GM12874 (cell line): ENCODE data around the gene BACH2.

ENCODE experiments used
- TF ChIP-seq, protein P1 (sequence below): IDR thresholded peaks from 2 replicates; pipeline ENCODE4 v1.5.1; 2011; ENCODE audit warnings: low read depth, mild to moderate bottlenecking, control low read depth, low read length, moderate library complexity; ENCODE audit not compliant: insufficient read depth

BACH2 gene

DNA sequence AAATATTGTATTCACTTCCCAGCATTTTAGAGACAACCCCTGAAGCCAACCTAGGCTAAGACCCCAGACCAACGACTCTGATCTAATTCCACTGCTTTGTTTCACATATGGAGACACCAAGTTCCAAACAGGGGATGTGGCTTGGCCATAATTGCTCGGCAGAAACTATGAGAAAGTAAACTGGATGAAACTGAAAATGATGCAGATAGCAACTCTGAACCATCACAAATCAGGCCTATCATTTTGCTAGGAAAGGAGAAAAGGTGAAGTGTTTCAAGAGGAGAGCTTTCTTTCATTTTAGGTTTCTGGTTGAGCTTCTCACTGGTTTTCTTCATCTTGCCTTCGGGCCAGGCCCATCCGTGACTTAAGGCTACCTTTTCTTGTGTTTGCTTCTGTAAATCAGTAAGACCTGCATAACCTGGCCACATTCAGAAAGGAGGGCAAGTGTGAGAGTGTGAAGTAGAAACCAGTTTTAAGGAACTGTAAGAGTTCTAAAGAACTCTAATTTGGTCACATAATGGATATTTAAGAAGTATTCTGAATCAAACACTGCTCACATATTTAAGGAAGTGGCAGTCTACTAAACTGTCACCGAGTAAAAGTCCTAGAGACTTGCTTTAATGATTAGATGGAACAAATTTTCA is 105.8 kb downstream of the BACH2 start:
- TF ChIP-seq, protein P1, sequence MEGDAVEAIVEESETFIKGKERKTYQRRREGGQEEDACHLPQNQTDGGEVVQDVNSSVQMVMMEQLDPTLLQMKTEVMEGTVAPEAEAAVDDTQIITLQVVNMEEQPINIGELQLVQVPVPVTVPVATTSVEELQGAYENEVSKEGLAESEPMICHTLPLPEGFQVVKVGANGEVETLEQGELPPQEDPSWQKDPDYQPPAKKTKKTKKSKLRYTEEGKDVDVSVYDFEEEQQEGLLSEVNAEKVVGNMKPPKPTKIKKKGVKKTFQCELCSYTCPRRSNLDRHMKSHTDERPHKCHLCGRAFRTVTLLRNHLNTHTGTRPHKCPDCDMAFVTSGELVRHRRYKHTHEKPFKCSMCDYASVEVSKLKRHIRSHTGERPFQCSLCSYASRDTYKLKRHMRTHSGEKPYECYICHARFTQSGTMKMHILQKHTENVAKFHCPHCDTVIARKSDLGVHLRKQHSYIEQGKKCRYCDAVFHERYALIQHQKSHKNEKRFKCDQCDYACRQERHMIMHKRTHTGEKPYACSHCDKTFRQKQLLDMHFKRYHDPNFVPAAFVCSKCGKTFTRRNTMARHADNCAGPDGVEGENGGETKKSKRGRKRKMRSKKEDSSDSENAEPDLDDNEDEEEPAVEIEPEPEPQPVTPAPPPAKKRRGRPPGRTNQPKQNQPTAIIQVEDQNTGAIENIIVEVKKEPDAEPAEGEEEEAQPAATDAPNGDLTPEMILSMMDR = no peak

DNA sequence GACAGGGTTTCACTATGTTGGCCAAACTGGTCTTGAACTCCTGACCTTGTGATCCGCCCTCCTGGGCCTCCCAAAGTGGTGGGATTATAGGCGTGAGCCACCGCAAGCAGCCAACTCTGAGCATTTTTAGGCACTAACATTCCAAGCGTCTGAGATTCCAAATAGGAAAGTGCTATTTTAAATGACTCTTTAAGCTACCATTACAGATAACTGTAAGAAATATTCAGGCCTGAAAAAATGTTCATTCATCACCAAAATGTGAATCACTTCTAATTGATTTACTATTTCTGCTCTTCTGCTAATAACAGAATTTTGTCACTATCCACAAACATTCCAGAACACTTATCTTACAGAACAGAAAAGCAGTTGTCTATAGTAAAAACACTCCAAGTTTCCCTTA is 106.5 kb downstream of the BACH2 start:
- TF ChIP-seq, protein P1 = no peak

DNA sequence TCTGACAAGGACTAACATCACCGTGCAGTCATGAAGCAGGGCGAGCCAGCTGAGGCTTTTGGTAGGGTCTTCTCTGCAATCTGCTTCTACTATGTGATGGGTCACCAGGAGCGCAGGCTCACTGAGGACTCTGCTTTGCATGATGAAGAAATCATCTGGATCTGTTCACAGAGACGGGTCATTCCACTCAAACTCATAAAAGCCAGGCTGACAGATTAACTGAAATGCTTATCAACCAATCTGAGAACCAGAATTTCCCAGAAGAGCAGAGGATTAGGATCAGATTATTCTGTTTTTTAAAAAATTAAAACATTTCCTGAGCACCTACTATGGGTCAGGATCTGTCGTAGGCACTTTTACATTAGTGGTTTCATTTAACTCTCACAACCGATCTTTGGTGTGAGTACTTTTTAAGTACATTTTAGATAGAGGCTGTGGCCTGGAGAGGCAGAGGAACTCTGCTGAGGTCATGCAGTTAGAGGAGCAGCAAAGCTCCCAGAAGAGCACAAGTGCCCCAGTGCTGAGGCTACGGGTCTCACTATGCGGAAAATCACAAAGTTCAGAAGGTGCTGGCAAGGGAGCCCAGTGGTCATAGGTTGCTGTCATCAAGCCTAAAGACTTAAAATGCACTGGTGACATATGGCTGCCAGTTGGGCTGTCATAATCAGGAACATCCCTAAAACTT is 109.1 kb downstream of the BACH2 start:
- TF ChIP-seq, protein P1 = no peak

DNA sequence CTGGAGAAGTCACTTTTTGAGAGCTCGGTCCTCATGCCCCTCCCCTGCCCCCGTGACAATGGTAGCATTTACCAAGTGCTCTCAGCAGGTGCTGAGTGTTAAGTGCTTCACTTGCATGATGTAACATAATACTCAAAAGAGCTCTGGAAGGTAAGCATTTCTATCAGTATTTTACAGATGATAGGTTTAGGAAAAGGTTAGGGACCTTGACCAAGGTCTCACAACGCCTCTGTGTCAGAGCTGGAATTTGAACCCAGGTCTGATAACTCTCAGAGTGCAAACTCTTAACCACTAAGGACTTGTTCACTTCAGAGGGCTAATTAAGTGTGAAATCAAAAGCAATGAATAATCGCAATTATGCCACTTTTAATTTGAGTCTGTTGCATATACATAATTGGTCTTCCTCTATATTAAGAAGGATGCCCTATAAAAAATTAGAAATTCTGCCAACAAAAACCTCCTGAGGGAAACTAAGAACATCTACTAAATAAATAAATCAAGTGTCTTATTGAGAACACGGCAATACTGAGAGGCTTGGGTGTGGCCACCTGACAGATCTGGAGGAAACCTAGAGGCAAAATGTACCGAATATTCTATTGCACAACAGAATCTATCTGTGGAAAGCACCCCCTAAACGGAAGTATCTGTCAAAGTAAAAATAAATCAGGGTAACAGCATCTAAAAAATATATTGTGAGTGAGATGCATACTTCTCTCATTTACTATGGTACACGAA is 109.8 kb downstream of the BACH2 start:
- TF ChIP-seq, protein P1 = no peak

DNA sequence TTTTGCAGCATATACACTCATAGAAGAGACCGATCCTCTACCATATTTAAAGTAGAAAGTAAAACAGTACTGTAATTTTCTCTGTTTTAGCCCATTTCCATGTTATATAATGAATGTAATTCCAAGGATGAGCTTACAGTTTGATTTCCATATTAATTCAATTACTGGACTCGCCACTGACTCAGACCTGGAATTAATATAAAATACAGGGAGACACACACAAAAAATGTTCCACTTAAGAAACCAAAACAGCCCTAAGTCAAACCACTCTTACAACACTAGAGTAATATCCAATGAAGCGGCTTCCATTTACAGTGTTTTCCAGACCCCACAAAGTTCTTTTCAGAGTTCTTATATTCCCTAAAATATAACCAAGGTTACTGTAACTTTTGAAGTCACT is 110.6 kb downstream of the BACH2 start:
- TF ChIP-seq, protein P1 = no peak

DNA sequence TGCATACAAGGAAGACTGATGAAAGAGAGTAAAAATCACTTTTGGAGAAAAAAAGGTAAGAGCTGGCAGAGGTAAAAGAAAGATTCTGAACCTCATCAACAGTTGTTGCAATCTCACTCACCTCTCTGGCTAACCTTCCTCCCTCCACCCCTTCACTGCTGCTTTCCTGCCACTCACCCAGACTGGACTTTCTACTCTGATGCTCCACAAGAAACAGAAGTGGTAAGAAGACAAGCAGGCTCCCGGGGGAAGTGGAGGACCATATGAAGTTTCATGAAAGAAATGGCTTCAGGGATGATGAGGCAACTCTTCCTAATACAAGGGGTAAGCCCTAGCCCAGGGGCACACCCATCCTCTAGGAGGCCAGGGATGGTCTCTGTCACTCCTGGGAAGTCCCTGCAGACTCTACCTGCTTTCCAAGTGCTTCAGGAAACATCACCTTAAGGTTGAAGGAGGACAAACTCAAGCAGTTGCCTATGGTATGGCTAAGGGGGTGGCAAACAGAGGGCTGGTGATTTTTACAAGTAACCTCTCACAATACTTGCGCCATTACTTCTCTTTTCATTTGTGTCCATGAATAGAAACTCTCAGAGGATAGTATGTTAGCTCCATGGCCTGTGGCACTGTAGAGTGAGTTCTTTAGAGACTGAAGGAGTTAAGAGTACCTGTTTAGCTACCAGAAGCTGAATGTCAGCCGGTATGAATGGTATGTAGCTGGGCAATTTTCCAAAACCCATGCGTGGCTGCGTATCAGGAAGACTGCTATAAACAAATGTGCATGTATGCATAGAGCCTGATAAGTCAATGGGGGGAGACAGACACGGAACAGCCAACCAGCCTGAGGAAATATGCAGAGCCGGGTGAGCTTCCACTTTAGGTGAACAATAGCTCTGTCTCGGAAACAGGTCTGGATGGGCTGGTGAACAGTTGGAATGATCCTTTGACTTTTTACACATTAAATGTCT is 112.0 kb downstream of the BACH2 start:
- TF ChIP-seq, protein P1 = no peak
